ENCODE measurements around the gene GRID1. TPM values are rescaled to one million over a fixed set of nuclear protein-coding genes. Genes with fewer than 3 reads are reported as not detected.

GRID1 gene
- total and polyA plus RNA-seq, 10 of the 15 experiments (the other 5 are each of a cell fraction or from before 2014, with no cell fraction given) = 0.04 to 0.62 (median 0.08) TPM; not detected in 5

GRCh38 chr10:86377797-86378146 is 11.2 kb upstream of the GRID1 start:
- no peak for ATAC-seq
- ChIA-PET POLR2A (no interaction called here), SMC1A (ENCODE audit: uncharacterized antibody, unreplicated experiment) (interaction anchor here (0.6 to 1.5 kb wide), 6 partner anchors 9 to 907 kb away, joined by 3 to 4 read pairs (median 3); no protein-coding TSS in a partner anchor), CTCF (interaction anchor here (0.6 to 2.5 kb wide), 9 partner anchors 8 to 1946 kb away, joined by 3 to 20 read pairs (median 4); no protein-coding TSS in a partner anchor), RAD21 (ENCODE audit: unreplicated experiment) (interaction anchor here (1.0 to 1.9 kb wide), 2 partner anchors 10 to 208 kb away, joined by 3 to 5 read pairs; no protein-coding TSS in a partner anchor)
- peaks cover 0 to 3% of the 10 kb centered on the region in 2 experiments; a peak in 1 of 4 replicates for H3K36me3 ChIP-seq (ENCODE audit: control insufficient read depth in 2 of 2, insufficient read depth in 2 of 2, low read length in 1 of 2)
- H3K27me3 ChIP-seq (replicated peaks in 1 of 2; ENCODE audit: control insufficient read depth in 2 of 2, insufficient read depth in 2 of 2, low read length in 1 of 2) = no peaks in the 10 kb centered on the region; a peak in 1 of 4 replicates
- no peak overlapping the region for H2AFZ ChIP-seq (ENCODE audit: control insufficient read depth, low read depth, low read length)
- peak overlapping the region; percentile 15; the same call in 1 of the 2 replicates for H3K4me2 ChIP-seq (ENCODE audit: control insufficient read depth, insufficient read depth)
- no peak for FAIRE-seq
- H3K27ac ChIP-seq (ENCODE audit: control insufficient read depth, insufficient read depth) = no peak overlapping the region
- intact Hi-C loops (cut with micrococcal nuclease; ENCODE audit: unreplicated experiment) (loop anchor here (1.0 to 10.0 kb wide), 5 partner anchors 115 to 1450 kb away; no protein-coding TSS in a partner anchor), in situ Hi-C loops (cut with MboI) (loop anchor here (10.0 kb wide), 1 partner anchor 833 kb away; no protein-coding TSS in a partner anchor)
- no peak overlapping the region for H3K4me3 ChIP-seq
- TF ChIP-seq BHLHE40 (IDR thresholded peaks at IDR 0.05; ENCODE audit: borderline replicate concordance in 1 of 2, low read depth in 2 of 2, low read length in 1 of 2) (no peak), FOS (IDR thresholded peaks at IDR 0.05; ENCODE audit: borderline replicate concordance, extremely low read depth, insufficient read length) (no peak), IKZF1 (conservative IDR thresholded peaks at IDR 0.05) (no peak), NFIC (IDR thresholded peaks at IDR 0.05; ENCODE audit: low read depth, low read length) (no peak), MTA3 (IDR thresholded peaks at IDR 0.05; ENCODE audit: borderline replicate concordance, low read length) (no peak), ZNF207 (IDR thresholded peaks at IDR 0.05; ENCODE audit: borderline replicate concordance) (no peak), SREBF1 (IDR thresholded peaks at IDR 0.05; ENCODE audit: low read length) (no peak), TCF7 (IDR thresholded peaks at IDR 0.05; ENCODE audit: borderline replicate concordance) (no peak), NFXL1 (IDR thresholded peaks at IDR 0.05; ENCODE audit: borderline replicate concordance) (no peak), KLF5 (IDR thresholded peaks at IDR 0.05; ENCODE audit: partially characterized antibody) (no peak), NBN (IDR thresholded peaks at IDR 0.05) (no peak), MTA2 (IDR thresholded peaks at IDR 0.05; ENCODE audit: low read depth) (no peak)
- no peaks in the 10 kb centered on the region for H3K4me1 ChIP-seq (ENCODE audit: control insufficient read depth, insufficient read depth, low read length)
- 33% methylated on average over 6 of the region's 6 CpGs for WGBS (ENCODE audit: insufficient coverage, insufficient replicate concordance, low lambda C conversion rate, missing lambda C conversion rate)
- H3K9me3 ChIP-seq (replicated peaks; ENCODE audit: control insufficient read depth, insufficient read depth, low read length) = no peaks in the 10 kb centered on the region
- no peaks in the 10 kb centered on the region for H4K20me1 ChIP-seq (ENCODE audit: control insufficient read depth, insufficient read depth)
- no peaks in the 10 kb centered on the region; the same call in 1 of the 2 replicates for H3K79me2 ChIP-seq (ENCODE audit: control insufficient read depth, insufficient read depth, low read length)
- DNase-seq (ENCODE audit: low read depth, low spot score) = no peak
- no TSS peak for BruUV-seq (replicated peaks)
- no peak overlapping the region for H3K9ac ChIP-seq (ENCODE audit: control insufficient read depth, insufficient read depth, low read length)
